Progenitor cell of endocrine pancreas (in vitro differentiated cells): ENCODE data around the gene DNAH17. TPM values are rescaled to one million over a fixed set of nuclear protein-coding genes. Genes with fewer than 3 reads are reported as not detected.

Experiments used
- DNase-seq: peaks from one replicate; pipeline ENCODE4 v3.0.0; 2021; ENCODE audit warnings: low spot score; ENCODE audit not compliant: unreplicated experiment
- H3K27ac Mint-ChIP-seq: 2 replicates; pipeline ENCODE4 v1.8.0; 2021; ENCODE audit warnings: mild to moderate bottlenecking, moderate library complexity, mixed read lengths
- H3K27me3 Mint-ChIP-seq: 2 replicates; pipeline ENCODE4 v1.8.0; 2021; ENCODE audit warnings: mixed read lengths
- H3K36me3 Mint-ChIP-seq: 2 replicates; pipeline ENCODE4 v1.8.0; 2022; ENCODE audit warnings: mixed read lengths; ENCODE audit not compliant: insufficient read depth
- H3K4me1 Mint-ChIP-seq: 2 replicates; pipeline ENCODE4 v1.8.0; 2021; ENCODE audit warnings: low read depth, mixed read lengths
- H3K4me3 Mint-ChIP-seq: 2 replicates; pipeline ENCODE4 v1.8.0; 2021; ENCODE audit warnings: low read depth, mild to moderate bottlenecking, moderate library complexity, mixed read lengths
- H3K9me3 Mint-ChIP-seq: 2 replicates; pipeline ENCODE4 v1.8.0; 2021; ENCODE audit warnings: low read depth, mixed read lengths
- CTCF ChIP-seq: fragments of 200-600 bp; sonication (generic); IDR thresholded peaks from one replicate; pipeline ENCODE4 v1.5.0; 2021; ENCODE audit warnings: antibody characterized with exemption, mild to moderate bottlenecking; ENCODE audit not compliant: unreplicated experiment
- total RNA-seq: library from RNA; stranded (reverse); gene quantifications from 2 replicates; pipeline ENCODE4 v1.2.1, GENCODE V29; 2021

Gene DNAH17
- total RNA-seq, 1 donor from 2014 or later = not detected

DNA sequence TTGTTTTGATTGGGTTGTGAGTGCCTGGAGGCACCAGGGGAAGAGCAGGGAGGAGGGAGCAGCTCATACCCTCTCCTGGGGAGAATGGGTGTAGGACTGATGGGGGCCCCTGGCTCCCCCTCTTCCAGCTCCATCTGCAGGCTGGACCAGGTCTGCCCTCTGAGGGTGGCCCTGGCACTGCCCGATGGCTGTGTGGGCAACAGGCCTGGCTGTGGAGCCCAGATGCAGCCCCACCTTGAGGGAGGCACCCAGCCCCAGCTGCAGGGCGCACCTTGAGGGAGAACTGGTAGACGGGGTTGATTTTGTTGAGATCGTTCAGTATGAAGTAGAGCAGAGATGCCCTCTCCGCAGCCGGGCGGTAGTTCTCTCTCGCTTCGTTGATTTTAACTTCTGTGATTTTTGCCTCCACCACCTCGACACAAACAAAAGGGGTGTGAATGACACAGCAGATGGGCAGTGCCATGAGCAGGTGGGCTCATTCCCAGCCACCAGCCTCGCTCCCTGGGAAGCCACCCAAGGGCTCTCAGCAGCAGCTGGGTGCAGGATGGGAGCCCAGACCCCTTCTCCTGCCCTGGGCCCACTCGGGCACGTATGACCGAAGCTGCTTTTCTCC lies 127.1 kb downstream of the DNAH17 start:
- Mint-ChIP-seq H3K9me3 (peaks cover 3% of the 10 kb centered on the region), H3K4me3 (no peak overlapping the region), H3K27ac (no peak overlapping the region), H3K27me3 (peaks cover 3% of the 10 kb centered on the region), H3K36me3 (no peaks in the 10 kb centered on the region), H3K4me1 (no peaks in the 10 kb centered on the region)
- no peak for DNase-seq
- no peak for TF ChIP-seq CTCF

- no peaks in the 10 kb centered on the region for H3K4me1 Mint-ChIP-seq
- no peaks in the 10 kb centered on the region for H3K36me3 Mint-ChIP-seq
- peaks cover 3% of the 10 kb centered on the region for H3K9me3 Mint-ChIP-seq
- DNase-seq = no peak
- H3K27me3 Mint-ChIP-seq = peaks cover 3% of the 10 kb centered on the region
- H3K4me3 Mint-ChIP-seq = no peak overlapping the region
- TF ChIP-seq CTCF = peak; percentile 35
- no peak overlapping the region for H3K27ac Mint-ChIP-seq
Observed at GRCh38 chr17:78448356-78448993, 128.7 kb downstream of the DNAH17 start.

- H3K4me3 Mint-ChIP-seq = no peak overlapping the region
- peaks cover 3% of the 10 kb centered on the region for H3K9me3 Mint-ChIP-seq
- no peak overlapping the region for H3K27ac Mint-ChIP-seq
- no peak for TF ChIP-seq CTCF
- H3K4me1 Mint-ChIP-seq = no peaks in the 10 kb centered on the region
- H3K27me3 Mint-ChIP-seq = peaks cover 5% of the 10 kb centered on the region
- no peaks in the 10 kb centered on the region for H3K36me3 Mint-ChIP-seq
- DNase-seq = no peak
Observed at GRCh38 chr17:78446833-78447232, 130.4 kb downstream of the DNAH17 start.

DNA sequence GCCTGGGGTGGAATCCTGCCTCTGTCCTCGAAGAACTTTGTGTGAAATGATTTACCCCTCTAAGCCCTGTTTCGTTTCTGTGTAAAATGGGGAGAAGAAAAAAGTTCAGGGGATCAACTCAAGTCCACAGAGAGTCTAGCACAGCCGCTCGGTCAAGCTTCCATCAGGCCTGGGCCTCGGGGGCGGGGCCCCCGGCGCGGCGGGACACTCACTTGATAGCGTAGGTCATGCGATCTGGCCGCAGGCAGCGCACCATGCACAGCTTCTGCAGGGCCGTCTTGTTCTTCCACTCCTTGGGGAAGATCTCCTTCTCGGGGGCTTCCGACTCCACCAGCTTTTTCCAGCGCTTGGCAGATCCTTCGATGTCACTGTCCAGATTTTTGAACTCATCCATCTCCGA lies 132.8 kb downstream of the DNAH17 start:
- no peak for TF ChIP-seq CTCF
- Mint-ChIP-seq H3K9me3 (peaks cover 3% of the 10 kb centered on the region), H3K4me3 (no peak overlapping the region), H3K4me1 (no peaks in the 10 kb centered on the region), H3K27ac (no peak overlapping the region), H3K27me3 (peaks cover 2% of the 10 kb centered on the region), H3K36me3 (no peaks in the 10 kb centered on the region)
- no peak for DNase-seq

- no peaks in the 10 kb centered on the region for H3K4me1 Mint-ChIP-seq
- no peak overlapping the region for H3K27ac Mint-ChIP-seq
- H3K27me3 Mint-ChIP-seq = peaks cover 2% of the 10 kb centered on the region
- no peak overlapping the region for H3K4me3 Mint-ChIP-seq
- TF ChIP-seq CTCF = no peak
- H3K36me3 Mint-ChIP-seq = no peaks in the 10 kb centered on the region
- H3K9me3 Mint-ChIP-seq = no peaks in the 10 kb centered on the region
- no peak for DNase-seq
Observed at GRCh38 chr17:78442648-78443218, 134.5 kb downstream of the DNAH17 start.
